Measurements from ENCODE around the gene NOTCH1.

The NOTCH1 gene

GRCh38 chr9:136504512-136505348 is 41.1 kb downstream of the NOTCH1 start:
- H2AFZ ChIP-seq (ENCODE audit: low read depth): no peak overlapping the region
- no peak overlapping the region for H3K4me2 ChIP-seq
- no peak overlapping the region for H3K27ac ChIP-seq
- H3K4me1 ChIP-seq (ENCODE audit: low read depth, poor library complexity, severe bottlenecking): no peaks in the 10 kb centered on the region
- no peak for TF ChIP-seq CTCF (conservative IDR thresholded peaks at IDR 0.05; ENCODE audit: low read depth, low read length)
- no peaks in the 10 kb centered on the region for H3K79me2 ChIP-seq (ENCODE audit: insufficient read depth, low read depth)
- peaks cover 51% of the 10 kb centered on the region; the same call in 1 of the 2 replicates for H3K27me3 ChIP-seq (ENCODE audit: insufficient read depth, low read depth)
- no peak overlapping the region for H3K4me3 ChIP-seq (IDR thresholded peaks at IDR 0.05; ENCODE audit: insufficient read depth, low read depth, low read length)
- no peaks in the 10 kb centered on the region for H3K36me3 ChIP-seq (ENCODE audit: insufficient read depth)
- H4K20me1 ChIP-seq (ENCODE audit: insufficient read depth): no peaks in the 10 kb centered on the region
- no peak overlapping the region for H3K9ac ChIP-seq

GRCh38 chr9:136502940-136503550 is 42.8 kb downstream of the NOTCH1 start:
- no peak for TF ChIP-seq CTCF (conservative IDR thresholded peaks at IDR 0.05; ENCODE audit: low read depth, low read length)
- Histone ChIP-seq H3K27ac (no peak overlapping the region), H3K36me3 (ENCODE audit: insufficient read depth) (no peaks in the 10 kb centered on the region), H3K27me3 (ENCODE audit: insufficient read depth, low read depth) (peaks cover 54% of the 10 kb centered on the region; the same call in 1 of the 2 replicates), H3K4me2 (no peak overlapping the region), H2AFZ (ENCODE audit: low read depth) (no peak overlapping the region), H3K9ac (no peak overlapping the region), H3K4me3 (IDR thresholded peaks at IDR 0.05; ENCODE audit: insufficient read depth, low read depth, low read length) (no peak overlapping the region), H3K4me1 (ENCODE audit: low read depth, poor library complexity, severe bottlenecking) (no peaks in the 10 kb centered on the region), H3K79me2 (ENCODE audit: insufficient read depth, low read depth) (no peaks in the 10 kb centered on the region), H4K20me1 (ENCODE audit: insufficient read depth) (no peaks in the 10 kb centered on the region)

GRCh38 chr9:136502196-136502595 is 43.7 kb downstream of the NOTCH1 start:
- Histone ChIP-seq H3K4me1 (ENCODE audit: low read depth, poor library complexity, severe bottlenecking) (no peaks in the 10 kb centered on the region), H3K27ac (no peak overlapping the region), H3K27me3 (ENCODE audit: insufficient read depth, low read depth) (peaks cover 57% of the 10 kb centered on the region; the same call in 1 of the 2 replicates), H3K79me2 (ENCODE audit: insufficient read depth, low read depth) (no peaks in the 10 kb centered on the region), H2AFZ (ENCODE audit: low read depth) (no peak overlapping the region), H3K36me3 (ENCODE audit: insufficient read depth) (no peaks in the 10 kb centered on the region), H3K4me3 (IDR thresholded peaks at IDR 0.05; ENCODE audit: insufficient read depth, low read depth, low read length) (no peak overlapping the region), H3K4me2 (no peak overlapping the region), H3K9ac (no peak overlapping the region), H4K20me1 (ENCODE audit: insufficient read depth) (no peaks in the 10 kb centered on the region)
- no peak for TF ChIP-seq CTCF (conservative IDR thresholded peaks at IDR 0.05; ENCODE audit: low read depth, low read length)

GRCh38 chr9:136501686-136502085 is 44.2 kb downstream of the NOTCH1 start:
- Histone ChIP-seq H3K27ac (no peak overlapping the region), H3K4me1 (ENCODE audit: low read depth, poor library complexity, severe bottlenecking) (no peaks in the 10 kb centered on the region), H3K79me2 (ENCODE audit: insufficient read depth, low read depth) (no peaks in the 10 kb centered on the region), H3K4me2 (no peak overlapping the region), H2AFZ (ENCODE audit: low read depth) (no peak overlapping the region), H4K20me1 (ENCODE audit: insufficient read depth) (no peaks in the 10 kb centered on the region), H3K9ac (no peak overlapping the region), H3K27me3 (ENCODE audit: insufficient read depth, low read depth) (peaks cover 62% of the 10 kb centered on the region; the same call in 1 of the 2 replicates), H3K4me3 (IDR thresholded peaks at IDR 0.05; ENCODE audit: insufficient read depth, low read depth, low read length) (no peak overlapping the region), H3K36me3 (ENCODE audit: insufficient read depth) (no peaks in the 10 kb centered on the region)
- TF ChIP-seq CTCF (conservative IDR thresholded peaks at IDR 0.05; ENCODE audit: low read depth, low read length): no peak
